Kidney (tissue), 14 donors: ENCODE results near the gene METTL15. TPM values are rescaled to one million over a fixed set of nuclear protein-coding genes. Genes with fewer than 3 reads are reported as not detected.
"Not testable (repeated sequence)": the region's sequence is repeated elsewhere in the genome, so short reads cannot be mapped to it uniquely, and the experiment has no call there.

Experiments
- DNase-seq, 5 donors: peaks; one replicate each; pipeline ENCODE4 v3.0.0-alpha.2; 2013 to 2020
- FAIRE-seq: peaks from 2 replicates; lab custom pipeline; 2012; peaks lifted over from hg19 to GRCh38; lab: Jason Lieb, UNC
- H3K27ac ChIP-seq, 2 donors: one replicate each; pipeline ENCODE4 v1.7.0; 2013; ENCODE audit warnings: low read depth in 2 of 2, low read length in 2 of 2, inconsistent platforms in 1 of 2
- H3K27me3 ChIP-seq: one replicate; pipeline ENCODE4 v1.7.1; 2013; ENCODE audit warnings: low read length, inconsistent platforms; ENCODE audit not compliant: control insufficient read depth, insufficient read depth
- H3K36me3 ChIP-seq, 3 donors: one replicate each; pipeline versions ENCODE4 v1.7.0 to v1.7.1; 2013; ENCODE audit warnings: low read length in 3 of 3, control low read depth in 1 of 3, inconsistent platforms in 1 of 3; ENCODE audit not compliant: insufficient read depth in 3 of 3, control insufficient read depth in 2 of 3
- H3K4me1 ChIP-seq, 3 donors: one replicate each; pipeline versions ENCODE4 v1.7.0 to v1.7.1; 2013; ENCODE audit warnings: low read length in 3 of 3, inconsistent platforms in 1 of 3, low read depth in 1 of 3; ENCODE audit not compliant: control insufficient read depth in 2 of 3, insufficient read depth in 2 of 3
- H3K4me3 ChIP-seq, 3 donors: one replicate each; pipeline versions ENCODE4 v1.7.0 to v1.8.1; 2013; ENCODE audit warnings: low read length in 3 of 3, control low read depth in 1 of 3, inconsistent platforms in 1 of 3
- H3K9ac ChIP-seq, 3 donors: one replicate each; pipeline versions ENCODE4 v1.7.0 to v1.7.1; 2013; ENCODE audit warnings: low read length in 3 of 3, control low read depth in 1 of 3, inconsistent platforms in 1 of 3
- H3K9me3 ChIP-seq, 3 donors: one replicate each; pipeline versions ENCODE4 v1.7.0 to v1.7.1; 2013; ENCODE audit warnings: low read length in 3 of 3, control low read depth in 1 of 3, inconsistent platforms in 1 of 3; ENCODE audit not compliant: control insufficient read depth in 2 of 3, insufficient read depth in 1 of 3
- intact Hi-C: fragments of 100-400 bp; cut with DNase I; formaldehyde crosslinking; loops from one replicate; pipeline ENCODE4 v1.11.1; 2022
- polyA plus RNA-seq: library from polyadenylated mRNA; stranded (reverse); fragments of 350-450 nt; fragmentation: Illumina TruSeq; extraction: RNeasy Lipid Tissue Mini Kit (QIAGEN cat#74804); gene quantifications from one replicate; pipeline ENCODE4 v1.2.3, GENCODE V29; 2014; ENCODE audit warnings: low read depth, low replicate concordance; ENCODE audit not compliant: insufficient read depth
- total RNA-seq: library from RNA; stranded (reverse); fragmentation: NEBNext Ultra II Directional; extraction: Animal tissue kit (Norgen Biotek cat#: 25700); gene quantifications from one replicate; pipeline ENCODE4 v1.2.1, GENCODE V29; 2021
- TF ChIP-seq, protein P1 (sequence below): IDR thresholded peaks from 3 replicates; pipeline ENCODE4 v1.5.1; 2012; ENCODE audit warnings: mild to moderate bottlenecking, moderate library complexity, borderline replicate concordance; ENCODE audit not compliant: insufficient read depth; ENCODE audit errors: extremely low read depth
- donor health status: control.
- donor health status: control.
- donor health status: control.
- donor health status: control.
- donor health status: control.
- donor health status: DM: yes; HTN: yes; CAD: no.
- donor health status: Normal renal cell carcinoma (clear cell type).

Gene METTL15
- total and polyA plus RNA-seq, 2 donors from 2014 or later, result 6.4 to 14.7 TPM

- Histone ChIP-seq H3K9me3 (no peaks in the 10 kb centered on the region), H3K4me1 (no peaks in the 10 kb centered on the region), H3K4me3 (no peak overlapping the region), H3K27me3 (no peaks in the 10 kb centered on the region), H3K27ac (no peak overlapping the region), H3K9ac (no peak overlapping the region), H3K36me3 (no peaks in the 10 kb centered on the region)
- DNase-seq (no peak), FAIRE-seq (no peak)
- intact Hi-C loops, result no loop called here
- TF ChIP-seq, protein P1, sequence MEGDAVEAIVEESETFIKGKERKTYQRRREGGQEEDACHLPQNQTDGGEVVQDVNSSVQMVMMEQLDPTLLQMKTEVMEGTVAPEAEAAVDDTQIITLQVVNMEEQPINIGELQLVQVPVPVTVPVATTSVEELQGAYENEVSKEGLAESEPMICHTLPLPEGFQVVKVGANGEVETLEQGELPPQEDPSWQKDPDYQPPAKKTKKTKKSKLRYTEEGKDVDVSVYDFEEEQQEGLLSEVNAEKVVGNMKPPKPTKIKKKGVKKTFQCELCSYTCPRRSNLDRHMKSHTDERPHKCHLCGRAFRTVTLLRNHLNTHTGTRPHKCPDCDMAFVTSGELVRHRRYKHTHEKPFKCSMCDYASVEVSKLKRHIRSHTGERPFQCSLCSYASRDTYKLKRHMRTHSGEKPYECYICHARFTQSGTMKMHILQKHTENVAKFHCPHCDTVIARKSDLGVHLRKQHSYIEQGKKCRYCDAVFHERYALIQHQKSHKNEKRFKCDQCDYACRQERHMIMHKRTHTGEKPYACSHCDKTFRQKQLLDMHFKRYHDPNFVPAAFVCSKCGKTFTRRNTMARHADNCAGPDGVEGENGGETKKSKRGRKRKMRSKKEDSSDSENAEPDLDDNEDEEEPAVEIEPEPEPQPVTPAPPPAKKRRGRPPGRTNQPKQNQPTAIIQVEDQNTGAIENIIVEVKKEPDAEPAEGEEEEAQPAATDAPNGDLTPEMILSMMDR, result no peak
Observed at GRCh38 chr11:28098257-28098656, 9.9 kb upstream of the METTL15 start.

- FAIRE-seq, result no peak
- intact Hi-C loops, result no loop called here
- no peak overlapping the region for H3K27ac ChIP-seq
- no peaks in the 10 kb centered on the region for H3K9me3 ChIP-seq
- no peaks in the 10 kb centered on the region for H3K27me3 ChIP-seq
- TF ChIP-seq, protein P1, result no peak
- no peak overlapping the region for H3K4me3 ChIP-seq
- peak in 1 of 5 donors; percentile 9 for DNase-seq
- H3K9ac ChIP-seq, result no peak overlapping the region
- H3K36me3 ChIP-seq, result no peaks in the 10 kb centered on the region
- H3K4me1 ChIP-seq, result no peaks in the 10 kb centered on the region
Observed at GRCh38 chr11:28099715-28100114, 8.5 kb upstream of the METTL15 start.

- no peak for FAIRE-seq
Observed at GRCh38 chr11:28100665-28101064, 7.5 kb upstream of the METTL15 start.

GRCh38 chr11:28102300-28102699 lies 5.9 kb upstream of the METTL15 start:
- H3K27ac ChIP-seq, FAIRE-seq, H3K4me1 ChIP-seq, H3K4me3 ChIP-seq, H3K9ac ChIP-seq, H3K36me3 ChIP-seq, H3K27me3 ChIP-seq, intact Hi-C loops, DNase-seq, H3K9me3 ChIP-seq: not testable (repeated sequence)

More at GRCh38 chr11:28100665-28101064, 7.5 kb upstream of the METTL15 start:
- Histone ChIP-seq H3K27me3 (no peaks in the 10 kb centered on the region), H3K4me1 (no peaks in the 10 kb centered on the region), H3K36me3 (no peaks in the 10 kb centered on the region), H3K27ac (no peak overlapping the region), H3K9me3 (no peaks in the 10 kb centered on the region), H3K9ac (no peak overlapping the region), H3K4me3 (no peak overlapping the region)
- DNase-seq, result no peak
- TF ChIP-seq, protein P1, result no peak
- intact Hi-C loops, result no loop called here
